Ovary (tissue), 3 donors: ENCODE measurements around the gene DNAH9.

ENCODE experiments used
- EP300 ChIP-seq: sonication (generic); formaldehyde crosslinking; IDR thresholded peaks from one replicate; pipeline ENCODE4 v1.6.1; 2017; ENCODE audit warnings: antibody characterized with exemption
- POLR2A ChIP-seq: fragments of 450-650 bp; IDR thresholded peaks from one replicate; pipeline ENCODE4 v1.6.1; 2017; ENCODE audit warnings: antibody characterized with exemption, mild to moderate bottlenecking, moderate library complexity
- TF ChIP-seq, protein P1 (sequence below), 3 donors: fragments of 450-650 bp in 2 of 3; fragments of 200-600 bp in 1 of 3; IDR thresholded peaks; one replicate each; pipeline versions ENCODE4 v1.5.1 to v1.8.0; 2016 to 2022; ENCODE audit warnings: antibody characterized with exemption in 3 of 3, mild to moderate bottlenecking in 1 of 3
- donor health status: DM: no; HTN: no; CAD: no.

DNA sequence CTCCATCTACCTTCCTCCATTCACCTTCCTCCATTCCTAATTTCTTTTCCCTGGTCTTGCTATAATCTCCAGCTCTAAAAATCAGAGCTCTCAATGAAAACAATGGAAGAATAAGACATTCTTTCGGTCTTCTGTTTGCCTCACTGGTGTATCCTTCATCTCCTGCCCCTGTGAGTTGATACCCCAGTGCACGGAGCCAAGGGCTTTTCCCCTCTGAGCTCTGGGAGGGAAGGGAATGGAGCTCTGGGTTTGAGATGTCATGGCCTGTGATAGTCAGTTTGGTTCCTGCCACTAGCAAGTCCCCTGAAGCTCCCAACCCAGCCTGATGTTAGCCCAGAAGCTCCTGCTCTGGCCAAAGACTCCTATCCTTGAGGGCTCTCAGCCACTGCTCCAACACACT is 36.6 kb upstream of the DNAH9 start:
- TF ChIP-seq, protein P1, sequence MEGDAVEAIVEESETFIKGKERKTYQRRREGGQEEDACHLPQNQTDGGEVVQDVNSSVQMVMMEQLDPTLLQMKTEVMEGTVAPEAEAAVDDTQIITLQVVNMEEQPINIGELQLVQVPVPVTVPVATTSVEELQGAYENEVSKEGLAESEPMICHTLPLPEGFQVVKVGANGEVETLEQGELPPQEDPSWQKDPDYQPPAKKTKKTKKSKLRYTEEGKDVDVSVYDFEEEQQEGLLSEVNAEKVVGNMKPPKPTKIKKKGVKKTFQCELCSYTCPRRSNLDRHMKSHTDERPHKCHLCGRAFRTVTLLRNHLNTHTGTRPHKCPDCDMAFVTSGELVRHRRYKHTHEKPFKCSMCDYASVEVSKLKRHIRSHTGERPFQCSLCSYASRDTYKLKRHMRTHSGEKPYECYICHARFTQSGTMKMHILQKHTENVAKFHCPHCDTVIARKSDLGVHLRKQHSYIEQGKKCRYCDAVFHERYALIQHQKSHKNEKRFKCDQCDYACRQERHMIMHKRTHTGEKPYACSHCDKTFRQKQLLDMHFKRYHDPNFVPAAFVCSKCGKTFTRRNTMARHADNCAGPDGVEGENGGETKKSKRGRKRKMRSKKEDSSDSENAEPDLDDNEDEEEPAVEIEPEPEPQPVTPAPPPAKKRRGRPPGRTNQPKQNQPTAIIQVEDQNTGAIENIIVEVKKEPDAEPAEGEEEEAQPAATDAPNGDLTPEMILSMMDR (IDR thresholded peaks at IDR 0.05), result no peak
- TF ChIP-seq EP300, result no peak
- no peak for TF ChIP-seq POLR2A
